Adipocyte (in vitro differentiated cells): ENCODE measurements around the gene HBE1.
A peak's percentile ranks its signal among the peaks of the same experiment; 100 is the strongest.

Source experiments
- DNase-seq: peaks from one replicate; pipeline ENCODE4 v3.0.0-alpha.2; 2015; ENCODE audit warnings: low read depth
- H3K27me3 ChIP-seq: replicated peaks from 2 replicates; pipeline ENCODE4 v1.7.0; 2013; ENCODE audit warnings: mild to moderate bottlenecking, low read length, moderate library complexity; ENCODE audit not compliant: control insufficient read depth, insufficient read depth
- H3K36me3 ChIP-seq: 2 replicates; pipeline ENCODE4 v1.7.0; 2013; ENCODE audit warnings: low read length, mild to moderate bottlenecking, moderate library complexity; ENCODE audit not compliant: control insufficient read depth, insufficient read depth, severe bottlenecking
- H3K4me1 ChIP-seq: 2 replicates; pipeline ENCODE4 v1.7.0; 2013; ENCODE audit warnings: mild to moderate bottlenecking, low read length, moderate library complexity; ENCODE audit not compliant: control insufficient read depth, insufficient read depth
- H3K4me3 ChIP-seq: 2 replicates; pipeline ENCODE4 v1.7.0; 2013; ENCODE audit warnings: mild to moderate bottlenecking, low read length, moderate library complexity
- H3K9ac ChIP-seq: 2 replicates; pipeline ENCODE4 v1.7.0; 2013; ENCODE audit warnings: mild to moderate bottlenecking, low read length, moderate library complexity
- H3K9me3 ChIP-seq: 2 replicates; pipeline ENCODE4 v1.7.0; 2013; ENCODE audit warnings: mild to moderate bottlenecking, low read length, moderate library complexity; ENCODE audit not compliant: control insufficient read depth

HBE1 gene

GRCh38 chr11:5283882-5284281, 14.1 kb upstream of the HBE1 start:
- DNase-seq, result no peak
- H3K9ac ChIP-seq, result no peak overlapping the region
- H3K4me3 ChIP-seq, result no peak overlapping the region
- peaks cover 5% of the 10 kb centered on the region for H3K4me1 ChIP-seq
- no peaks in the 10 kb centered on the region for H3K36me3 ChIP-seq
- no peaks in the 10 kb centered on the region for H3K9me3 ChIP-seq
- no peaks in the 10 kb centered on the region for H3K27me3 ChIP-seq

GRCh38 chr11:5283086-5283485, 13.3 kb upstream of the HBE1 start:
- DNase-seq, result no peak
- Histone ChIP-seq H3K36me3 (no peaks in the 10 kb centered on the region), H3K9me3 (no peaks in the 10 kb centered on the region), H3K4me3 (no peak overlapping the region), H3K4me1 (peaks cover 5% of the 10 kb centered on the region), H3K27me3 (no peaks in the 10 kb centered on the region), H3K9ac (no peak overlapping the region)

GRCh38 chr11:5282628-5283027, 12.9 kb upstream of the HBE1 start:
- Histone ChIP-seq H3K9ac (no peak overlapping the region), H3K9me3 (no peaks in the 10 kb centered on the region), H3K27me3 (no peaks in the 10 kb centered on the region), H3K4me1 (peaks cover 5% of the 10 kb centered on the region), H3K4me3 (no peak overlapping the region), H3K36me3 (no peaks in the 10 kb centered on the region)
- no peak for DNase-seq

- no peak for DNase-seq
- no peaks in the 10 kb centered on the region for H3K36me3 ChIP-seq
- H3K9me3 ChIP-seq, result no peaks in the 10 kb centered on the region
- H3K9ac ChIP-seq, result no peak overlapping the region
- no peak overlapping the region for H3K4me3 ChIP-seq
- H3K4me1 ChIP-seq, result peaks cover 5% of the 10 kb centered on the region
- no peaks in the 10 kb centered on the region for H3K27me3 ChIP-seq
These were observed 11.9 kb upstream of the HBE1 start for GRCh38 chr11:5281596-5281995.

GRCh38 chr11:5280582-5281102, 10.9 kb upstream of the HBE1 start:
- H3K9ac ChIP-seq, result no peak overlapping the region
- DNase-seq, result peak; percentile 98
- H3K27me3 ChIP-seq, result no peaks in the 10 kb centered on the region
- peaks cover 5% of the 10 kb centered on the region for H3K4me1 ChIP-seq
- no peaks in the 10 kb centered on the region for H3K9me3 ChIP-seq
- H3K4me3 ChIP-seq, result no peak overlapping the region
- no peaks in the 10 kb centered on the region for H3K36me3 ChIP-seq

GRCh38 chr11:5279471-5280090, 9.8 kb upstream of the HBE1 start:
- Histone ChIP-seq H3K27me3 (no peaks in the 10 kb centered on the region), H3K36me3 (no peaks in the 10 kb centered on the region), H3K4me3 (no peak overlapping the region), H3K4me1 (peaks cover 5% of the 10 kb centered on the region), H3K9me3 (no peaks in the 10 kb centered on the region), H3K9ac (no peak overlapping the region)
- DNase-seq, result no peak

- H3K9me3 ChIP-seq, result no peaks in the 10 kb centered on the region
- H3K4me3 ChIP-seq, result no peak overlapping the region
- no peaks in the 10 kb centered on the region for H3K27me3 ChIP-seq
- no peaks in the 10 kb centered on the region for H3K36me3 ChIP-seq
- no peak overlapping the region for H3K9ac ChIP-seq
- peaks cover 5% of the 10 kb centered on the region for H3K4me1 ChIP-seq
- no peak for DNase-seq
These were observed 8.2 kb upstream of the HBE1 start for GRCh38 chr11:5277807-5278382.

GRCh38 chr11:5276697-5277096, 7.0 kb upstream of the HBE1 start:
- H3K9ac ChIP-seq, result no peak overlapping the region
- H3K4me1 ChIP-seq, result peaks cover 5% of the 10 kb centered on the region
- H3K36me3 ChIP-seq, result no peaks in the 10 kb centered on the region
- DNase-seq, result no peak
- H3K27me3 ChIP-seq, result no peaks in the 10 kb centered on the region
- H3K9me3 ChIP-seq, result no peaks in the 10 kb centered on the region
- H3K4me3 ChIP-seq, result no peak overlapping the region

- no peak overlapping the region for H3K4me3 ChIP-seq
- DNase-seq, result no peak
- H3K36me3 ChIP-seq, result no peaks in the 10 kb centered on the region
- no peaks in the 10 kb centered on the region for H3K9me3 ChIP-seq
- no peak overlapping the region for H3K9ac ChIP-seq
- H3K27me3 ChIP-seq, result no peaks in the 10 kb centered on the region
- no peaks in the 10 kb centered on the region for H3K4me1 ChIP-seq
These were observed 5.8 kb upstream of the HBE1 start for GRCh38 chr11:5275369-5276110.

- Histone ChIP-seq H3K27me3 (no peaks in the 10 kb centered on the region), H3K9ac (no peak overlapping the region), H3K4me3 (no peak overlapping the region), H3K9me3 (no peaks in the 10 kb centered on the region), H3K4me1 (no peaks in the 10 kb centered on the region), H3K36me3 (no peaks in the 10 kb centered on the region)
- DNase-seq, result no peak
These were observed 4.7 kb upstream of the HBE1 start for GRCh38 chr11:5274395-5274794.

- Histone ChIP-seq H3K9ac (no peak overlapping the region), H3K9me3 (no peaks in the 10 kb centered on the region), H3K36me3 (no peaks in the 10 kb centered on the region), H3K4me3 (no peak overlapping the region), H3K27me3 (no peaks in the 10 kb centered on the region), H3K4me1 (no peaks in the 10 kb centered on the region)
- no peak for DNase-seq
These were observed 2.8 kb upstream of the HBE1 start for GRCh38 chr11:5272395-5273017.
